ENCODE results near the gene RCSD1.

Gene RCSD1

GRCh38 chr1:167689567-167689920 lies 59.5 kb downstream of the RCSD1 start:
- no peak for DNase-seq (ENCODE audit: low read depth in 3 of 3)

- no peak for DNase-seq (ENCODE audit: low read depth in 3 of 3)
Observed at GRCh38 chr1:167690053-167690452, 60.0 kb downstream of the RCSD1 start.

GRCh38 chr1:167693425-167694045 lies 63.5 kb downstream of the RCSD1 start:
- DNase-seq (ENCODE audit: low read depth in 3 of 3): no peak

- no peak for DNase-seq (ENCODE audit: low read depth in 3 of 3)
Observed at GRCh38 chr1:167694691-167695090, 64.7 kb downstream of the RCSD1 start.

GRCh38 chr1:167695147-167695546 lies 65.1 kb downstream of the RCSD1 start:
- no peak for DNase-seq (ENCODE audit: low read depth in 3 of 3)

- no peak for DNase-seq (ENCODE audit: low read depth in 3 of 3)
Observed at GRCh38 chr1:167695756-167696561, 65.9 kb downstream of the RCSD1 start.

GRCh38 chr1:167697667-167698141 lies 67.7 kb downstream of the RCSD1 start:
- DNase-seq (ENCODE audit: low read depth in 3 of 3): no peak

GRCh38 chr1:167698313-167698712 lies 68.3 kb downstream of the RCSD1 start:
- DNase-seq (ENCODE audit: low read depth in 3 of 3): no peak

GRCh38 chr1:167701510-167701909 lies 71.5 kb downstream of the RCSD1 start:
- DNase-seq (ENCODE audit: low read depth in 3 of 3): no peak

GRCh38 chr1:167703557-167703956 lies 73.5 kb downstream of the RCSD1 start:
- no peak for DNase-seq (ENCODE audit: low read depth in 3 of 3)

- DNase-seq (ENCODE audit: low read depth in 3 of 3): no peak
Observed at GRCh38 chr1:167704715-167705114, 74.7 kb downstream of the RCSD1 start.

GRCh38 chr1:167705250-167705649 lies 75.2 kb downstream of the RCSD1 start:
- DNase-seq (ENCODE audit: low read depth in 3 of 3): no peak

- no peak for DNase-seq (ENCODE audit: low read depth in 3 of 3)
Observed at GRCh38 chr1:167706363-167706762, 76.3 kb downstream of the RCSD1 start.

- no peak for DNase-seq (ENCODE audit: low read depth in 3 of 3)
Observed at GRCh38 chr1:167706931-167707877, 77.2 kb downstream of the RCSD1 start.

GRCh38 chr1:167707942-167708341 lies 77.9 kb downstream of the RCSD1 start:
- DNase-seq (ENCODE audit: low read depth in 3 of 3): no peak

GRCh38 chr1:167708940-167709389 lies 78.9 kb downstream of the RCSD1 start:
- no peak for DNase-seq (ENCODE audit: low read depth in 3 of 3)

GRCh38 chr1:167710836-167711235 lies 80.8 kb downstream of the RCSD1 start:
- DNase-seq (ENCODE audit: low read depth in 3 of 3): no peak

GRCh38 chr1:167711797-167712196 lies 81.8 kb downstream of the RCSD1 start:
- DNase-seq (ENCODE audit: low read depth in 3 of 3): no peak

- DNase-seq (ENCODE audit: low read depth in 3 of 3): peak in 1 of 3 experiments; percentile 17
Observed at GRCh38 chr1:167713330-167714081, 83.5 kb downstream of the RCSD1 start.

GRCh38 chr1:167714098-167714438 lies 84.0 kb downstream of the RCSD1 start:
- no peak for DNase-seq (ENCODE audit: low read depth in 3 of 3)

- peak; percentile 88 to 97 (median 91) for DNase-seq (ENCODE audit: low read depth in 3 of 3)
Observed at GRCh38 chr1:167714439-167715156, 84.6 kb downstream of the RCSD1 start.
